ENCODE measurements around the gene TOP3A.
A peak's percentile ranks its signal among the peaks of the same experiment; 100 is the strongest.

Gene TOP3A

DNA sequence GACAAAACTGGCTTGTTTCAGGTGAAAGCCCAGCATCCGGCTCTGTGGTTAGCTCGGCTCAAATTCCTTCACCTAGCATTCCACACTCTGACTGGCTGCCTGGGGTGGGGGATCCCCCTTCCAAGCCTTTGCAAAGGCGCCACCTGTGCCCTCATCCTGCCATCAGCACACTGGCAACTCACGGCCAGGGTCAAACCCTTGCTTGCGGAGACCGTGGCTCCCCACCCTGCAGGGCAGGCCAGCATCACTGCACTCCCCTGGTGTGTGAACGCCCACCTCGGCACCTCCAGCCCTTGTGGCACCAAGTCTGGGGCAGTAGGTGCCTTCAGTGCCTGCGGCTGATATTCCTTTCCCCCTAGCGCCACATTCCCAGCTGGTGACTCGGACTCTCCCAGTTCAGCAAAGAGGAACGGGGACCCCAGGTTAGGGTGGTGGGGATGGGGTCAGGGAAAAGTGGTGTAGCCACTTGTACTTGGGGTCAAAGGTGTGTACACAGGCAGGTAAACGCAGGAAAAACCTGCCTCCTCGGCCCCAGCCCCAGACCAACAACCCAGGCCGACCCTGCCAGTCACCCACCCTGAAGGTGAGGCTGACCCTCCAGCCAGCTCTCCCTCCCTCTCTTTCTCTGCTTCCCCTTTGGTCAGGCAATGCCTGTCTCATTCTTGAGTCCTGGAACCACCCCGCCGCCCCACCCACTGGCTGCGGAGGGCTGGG is 57.4 kb downstream of the TOP3A start:
- H3K4me3 Mint-ChIP-seq, result peak overlapping the region; percentile 97
- peaks cover 42% of the 10 kb centered on the region for H3K4me1 Mint-ChIP-seq (ENCODE audit: low read depth)
- peak overlapping the region; percentile 86 for H3K27ac Mint-ChIP-seq
- H3K27me3 Mint-ChIP-seq, result no peaks in the 10 kb centered on the region
- no peaks in the 10 kb centered on the region for H3K9me3 Mint-ChIP-seq
- H3K36me3 Mint-ChIP-seq (ENCODE audit: low read depth), result peaks cover 22% of the 10 kb centered on the region

DNA sequence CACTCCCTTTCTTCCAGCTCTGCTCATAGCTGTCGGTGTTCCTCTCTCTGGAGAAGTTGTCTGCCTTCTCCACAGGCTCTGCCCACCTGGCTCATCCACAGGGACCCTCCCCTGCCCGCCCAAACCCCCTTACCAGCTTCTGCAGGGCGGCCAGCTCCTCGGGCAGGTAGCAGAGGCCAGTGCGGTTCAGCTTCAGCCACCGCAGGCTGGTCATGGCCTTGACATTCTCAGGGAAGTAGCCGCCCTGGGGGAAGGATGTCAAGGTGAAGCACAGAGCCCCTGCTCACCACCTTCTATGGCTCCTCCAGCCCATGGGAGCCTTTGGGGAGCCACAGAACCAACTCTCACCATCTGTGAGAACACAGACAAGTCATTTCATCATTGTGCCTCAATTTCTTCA is 58.0 kb downstream of the TOP3A start:
- H3K36me3 Mint-ChIP-seq (ENCODE audit: low read depth), result peaks cover 23% of the 10 kb centered on the region
- H3K27ac Mint-ChIP-seq, result peak overlapping the region; percentile 52
- H3K9me3 Mint-ChIP-seq, result no peaks in the 10 kb centered on the region
- no peaks in the 10 kb centered on the region for H3K27me3 Mint-ChIP-seq
- H3K4me1 Mint-ChIP-seq (ENCODE audit: low read depth), result peaks cover 38% of the 10 kb centered on the region
- peak overlapping the region; percentile 97 for H3K4me3 Mint-ChIP-seq

DNA sequence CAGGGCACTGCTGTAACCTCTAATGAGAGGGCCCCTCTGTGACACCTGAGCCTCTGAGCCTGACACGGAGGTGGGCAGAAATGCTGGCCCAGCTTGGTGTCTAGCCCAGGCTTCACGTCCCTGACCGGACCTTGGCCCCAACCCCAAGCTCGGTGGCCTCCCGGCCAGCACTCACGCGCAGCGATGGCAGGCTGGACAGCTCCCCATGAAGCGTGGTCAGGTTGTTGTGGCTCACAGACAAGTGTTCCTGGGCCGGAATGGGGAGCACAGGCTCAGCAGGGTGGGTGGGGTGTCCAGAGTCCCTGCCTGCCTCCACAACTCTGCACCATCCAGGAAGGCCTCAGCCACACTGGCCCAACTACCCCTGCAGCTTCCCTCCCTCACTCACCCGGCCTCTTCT is 58.4 kb downstream of the TOP3A start:
- Mint-ChIP-seq H3K9me3 (no peaks in the 10 kb centered on the region), H3K4me1 (ENCODE audit: low read depth) (peaks cover 34% of the 10 kb centered on the region), H3K27ac (no peak overlapping the region), H3K27me3 (no peaks in the 10 kb centered on the region), H3K4me3 (no peak overlapping the region), H3K36me3 (ENCODE audit: low read depth) (peaks cover 27% of the 10 kb centered on the region)

DNA sequence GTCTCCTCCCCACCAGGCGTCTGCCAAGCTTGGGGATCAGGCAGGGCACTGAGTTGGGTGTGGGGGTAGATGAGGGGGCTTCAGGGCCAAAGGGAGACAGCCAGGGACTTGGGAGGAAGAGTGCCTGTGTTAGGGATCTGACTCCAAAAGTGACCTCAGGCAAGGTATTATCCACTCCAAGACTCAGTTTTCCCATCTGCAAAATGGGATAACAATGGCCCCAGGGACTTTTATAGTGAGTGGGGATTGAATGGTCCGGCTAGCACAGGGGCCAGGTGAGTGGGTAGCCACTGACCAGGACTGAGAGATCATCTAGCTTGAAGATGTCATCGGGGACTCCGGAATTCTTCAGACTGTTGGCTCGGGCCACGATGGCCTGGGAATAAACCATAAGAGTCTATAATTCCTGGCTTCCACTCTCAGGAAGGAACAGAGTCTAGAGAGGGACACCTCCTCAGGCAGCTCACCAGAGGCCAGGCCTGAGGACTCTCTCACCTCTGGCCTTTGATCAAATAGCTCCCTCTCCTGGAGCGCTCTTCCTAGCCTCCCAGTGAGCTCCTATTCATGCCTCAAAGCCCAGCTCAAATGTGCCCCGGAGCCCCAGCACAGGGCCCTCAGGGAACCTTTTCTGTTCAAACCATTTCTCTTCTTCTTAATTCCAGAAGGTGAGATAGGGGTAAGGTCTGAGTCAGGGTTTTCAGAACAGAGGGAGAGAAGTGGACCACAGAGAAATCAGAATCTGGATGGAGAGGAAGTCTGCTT is 59.7 kb downstream of the TOP3A start:
- Mint-ChIP-seq H3K9me3 (no peaks in the 10 kb centered on the region), H3K27me3 (no peaks in the 10 kb centered on the region), H3K4me1 (ENCODE audit: low read depth) (peaks cover 30% of the 10 kb centered on the region), H3K27ac (no peak overlapping the region), H3K36me3 (ENCODE audit: low read depth) (peaks cover 36% of the 10 kb centered on the region), H3K4me3 (no peak overlapping the region)

DNA sequence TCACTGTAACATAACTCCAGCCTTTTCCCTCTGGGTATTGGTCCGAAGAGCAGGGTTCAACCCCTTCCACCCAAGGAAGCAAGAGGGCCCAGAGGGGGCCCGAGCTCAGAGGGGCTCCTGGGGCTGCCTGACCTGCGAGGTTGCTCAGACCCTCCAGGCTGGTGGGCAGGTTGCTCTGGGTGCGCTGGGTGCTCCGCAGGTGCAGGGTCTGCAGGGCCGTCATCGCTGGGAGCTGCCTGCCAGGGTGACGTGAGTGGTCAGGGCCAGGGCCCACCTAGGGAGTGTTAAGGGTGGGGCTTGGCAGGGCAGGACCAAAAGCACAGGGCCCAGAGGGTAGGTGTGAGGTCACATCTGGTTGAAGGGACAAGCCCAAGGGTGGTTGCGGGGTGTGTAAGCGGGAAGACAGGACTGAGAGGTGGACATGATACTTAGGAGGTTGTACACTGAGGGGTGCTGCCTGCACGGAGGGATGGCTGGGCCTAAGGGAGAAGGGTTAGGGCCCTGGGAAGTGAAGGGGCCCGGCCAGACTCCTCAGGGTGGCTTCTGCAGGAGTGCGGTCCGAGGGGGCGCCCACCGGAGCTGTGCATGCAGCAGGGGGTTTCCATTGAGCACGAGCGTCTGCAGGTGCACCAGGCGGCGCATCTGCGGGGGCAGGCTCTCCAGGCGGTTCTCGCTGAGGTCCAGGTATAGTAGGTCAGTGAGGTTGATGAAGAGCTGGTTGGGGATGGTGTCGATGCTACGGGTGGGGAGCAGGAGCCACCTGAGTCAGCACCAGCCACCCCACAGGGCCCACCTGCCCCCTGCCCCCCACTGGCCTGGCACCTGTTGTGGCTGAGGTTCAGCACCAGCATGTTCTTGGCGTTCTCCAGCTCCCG is 60.6 kb downstream of the TOP3A start:
- Mint-ChIP-seq H3K4me1 (ENCODE audit: low read depth) (peaks cover 23% of the 10 kb centered on the region), H3K27me3 (no peaks in the 10 kb centered on the region), H3K4me3 (no peak overlapping the region), H3K9me3 (no peaks in the 10 kb centered on the region), H3K36me3 (ENCODE audit: low read depth) (peaks cover 37% of the 10 kb centered on the region), H3K27ac (no peak overlapping the region)

DNA sequence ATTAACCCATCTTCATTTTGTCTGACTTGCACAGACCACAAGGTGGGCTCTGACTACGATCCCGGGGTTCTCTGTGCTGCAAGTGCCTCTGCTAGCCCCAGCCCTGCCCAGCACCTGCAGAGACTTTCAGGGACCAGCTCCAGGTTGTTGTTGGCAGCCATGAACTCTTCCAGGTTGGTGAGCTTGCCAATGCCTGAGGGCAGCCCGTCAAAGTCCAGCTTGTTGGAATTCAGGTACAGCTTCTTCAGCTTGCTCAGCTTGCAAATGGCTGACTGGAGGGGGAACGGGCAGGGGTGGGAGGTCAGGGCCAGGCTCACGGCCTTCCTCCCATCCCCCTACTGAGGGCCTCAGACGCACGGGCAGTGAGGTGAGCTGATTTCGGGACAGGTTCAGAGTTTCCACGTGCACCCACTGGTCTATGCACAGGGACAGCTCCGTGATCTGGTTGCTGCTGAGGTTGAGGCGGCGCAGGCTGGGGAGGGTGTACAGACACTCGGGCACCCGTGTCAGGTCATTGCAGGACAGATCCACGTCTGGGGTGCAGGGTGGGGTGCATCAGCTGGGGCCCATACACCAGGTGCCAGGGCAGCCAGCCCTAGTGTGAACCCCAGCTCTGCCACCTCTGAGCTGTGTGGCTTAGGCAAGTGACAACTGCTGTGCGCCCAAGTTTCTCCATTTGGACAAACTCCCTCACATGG is 61.5 kb downstream of the TOP3A start:
- no peak overlapping the region for H3K27ac Mint-ChIP-seq
- peaks cover 23% of the 10 kb centered on the region for H3K4me1 Mint-ChIP-seq (ENCODE audit: low read depth)
- no peak overlapping the region for H3K4me3 Mint-ChIP-seq
- H3K9me3 Mint-ChIP-seq, result no peaks in the 10 kb centered on the region
- peaks cover 39% of the 10 kb centered on the region for H3K36me3 Mint-ChIP-seq (ENCODE audit: low read depth)
- H3K27me3 Mint-ChIP-seq, result no peaks in the 10 kb centered on the region

DNA sequence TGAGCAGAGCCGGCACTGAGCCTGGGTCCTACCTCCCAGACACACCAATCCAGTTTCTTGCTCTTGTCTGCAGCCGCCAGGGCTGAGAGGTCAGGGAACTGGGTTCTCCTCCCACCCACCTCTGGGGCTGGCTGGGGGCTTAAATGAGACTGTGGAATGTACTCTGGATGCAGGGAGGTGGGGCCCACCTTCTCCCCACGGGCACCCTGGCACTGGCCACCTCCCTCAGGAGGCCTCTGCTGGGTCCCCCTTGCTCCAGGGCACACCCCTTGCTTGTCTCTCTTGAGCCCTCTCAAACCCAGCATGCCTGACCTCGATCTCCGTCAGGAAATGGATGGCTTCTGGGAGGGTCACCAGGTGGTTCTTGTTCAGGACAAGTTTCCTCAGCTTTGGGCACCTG is 62.6 kb downstream of the TOP3A start:
- H3K27ac Mint-ChIP-seq, result no peak overlapping the region
- no peaks in the 10 kb centered on the region for H3K27me3 Mint-ChIP-seq
- peaks cover 45% of the 10 kb centered on the region for H3K36me3 Mint-ChIP-seq (ENCODE audit: low read depth)

DNA sequence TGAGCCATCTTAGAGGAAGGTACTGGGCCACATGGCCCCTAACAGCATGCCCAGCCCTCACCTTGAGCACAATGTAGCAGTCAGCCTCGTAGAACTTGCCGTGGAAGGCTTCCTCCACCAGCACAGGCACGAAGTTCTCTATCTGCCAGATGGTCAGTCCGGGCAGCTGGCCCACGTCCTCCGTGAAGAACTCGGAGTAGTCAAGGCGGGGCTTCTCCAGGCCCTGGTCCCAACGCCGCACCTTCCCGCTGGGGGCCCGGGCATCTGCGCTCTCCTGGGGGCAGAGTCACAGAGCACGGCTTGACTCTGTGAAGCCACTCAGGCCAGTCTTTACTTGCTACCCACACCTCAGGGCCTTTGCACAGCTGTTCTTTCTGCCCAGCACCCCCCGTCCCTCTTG is 63.6 kb downstream of the TOP3A start:
- Mint-ChIP-seq H3K27me3 (no peaks in the 10 kb centered on the region), H3K4me3 (no peak overlapping the region), H3K27ac (no peak overlapping the region), H3K9me3 (no peaks in the 10 kb centered on the region), H3K4me1 (ENCODE audit: low read depth) (peaks cover 6% of the 10 kb centered on the region), H3K36me3 (ENCODE audit: low read depth) (peaks cover 47% of the 10 kb centered on the region)

More for the DNA sequence above, 62.6 kb downstream of the TOP3A start:
- no peaks in the 10 kb centered on the region for H3K9me3 Mint-ChIP-seq
- H3K4me1 Mint-ChIP-seq (ENCODE audit: low read depth), result peaks cover 15% of the 10 kb centered on the region
- no peak overlapping the region for H3K4me3 Mint-ChIP-seq

DNA sequence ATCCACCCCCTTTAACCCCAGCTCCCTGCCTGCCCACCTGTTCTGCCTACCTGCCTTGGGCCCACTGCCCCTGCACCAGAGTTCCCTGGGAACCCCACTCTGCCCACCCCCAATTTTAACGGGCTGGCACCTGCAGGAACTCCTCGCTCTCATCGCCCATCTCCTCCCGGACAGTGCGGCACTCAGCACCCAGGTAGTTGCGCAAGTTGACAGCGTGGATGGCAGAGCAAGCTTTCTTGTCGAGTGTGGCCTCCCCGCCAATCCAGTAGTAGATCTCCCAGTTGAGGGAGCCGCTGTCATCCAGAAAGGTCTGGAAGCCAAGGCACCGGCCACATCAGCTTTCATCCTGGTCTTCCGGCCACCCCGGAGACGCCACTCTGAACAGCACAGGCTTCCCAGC is 64.1 kb downstream of the TOP3A start:
- no peak overlapping the region for H3K27ac Mint-ChIP-seq
- no peaks in the 10 kb centered on the region for H3K27me3 Mint-ChIP-seq
- peaks cover 42% of the 10 kb centered on the region for H3K36me3 Mint-ChIP-seq (ENCODE audit: low read depth)
- H3K4me1 Mint-ChIP-seq (ENCODE audit: low read depth), result peaks cover 3% of the 10 kb centered on the region
- H3K9me3 Mint-ChIP-seq, result no peaks in the 10 kb centered on the region
- no peak overlapping the region for H3K4me3 Mint-ChIP-seq

DNA sequence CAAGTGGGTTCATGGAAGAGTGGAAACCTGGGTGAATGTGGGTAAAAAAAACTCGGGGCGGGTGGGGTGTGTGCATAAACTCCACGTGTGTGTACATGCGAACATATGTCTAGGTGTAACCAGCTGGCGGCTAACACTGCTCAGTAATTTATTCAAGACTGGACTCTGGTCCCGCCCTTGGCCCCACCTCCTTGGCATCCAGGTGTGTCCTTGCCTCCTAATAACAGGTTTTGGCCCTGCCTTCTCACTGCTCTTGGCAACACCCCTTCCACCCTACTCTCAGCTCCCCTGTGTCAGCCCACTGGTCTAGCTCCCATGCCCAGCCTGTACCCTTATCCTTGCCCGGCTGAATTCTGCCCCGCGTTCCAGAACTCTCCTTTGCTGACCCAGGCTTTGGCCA is 64.5 kb downstream of the TOP3A start:
- Mint-ChIP-seq H3K9me3 (no peaks in the 10 kb centered on the region), H3K4me3 (no peak overlapping the region), H3K27ac (no peak overlapping the region), H3K4me1 (ENCODE audit: low read depth) (peaks cover 2% of the 10 kb centered on the region), H3K36me3 (ENCODE audit: low read depth) (peaks cover 41% of the 10 kb centered on the region), H3K27me3 (no peaks in the 10 kb centered on the region)

DNA sequence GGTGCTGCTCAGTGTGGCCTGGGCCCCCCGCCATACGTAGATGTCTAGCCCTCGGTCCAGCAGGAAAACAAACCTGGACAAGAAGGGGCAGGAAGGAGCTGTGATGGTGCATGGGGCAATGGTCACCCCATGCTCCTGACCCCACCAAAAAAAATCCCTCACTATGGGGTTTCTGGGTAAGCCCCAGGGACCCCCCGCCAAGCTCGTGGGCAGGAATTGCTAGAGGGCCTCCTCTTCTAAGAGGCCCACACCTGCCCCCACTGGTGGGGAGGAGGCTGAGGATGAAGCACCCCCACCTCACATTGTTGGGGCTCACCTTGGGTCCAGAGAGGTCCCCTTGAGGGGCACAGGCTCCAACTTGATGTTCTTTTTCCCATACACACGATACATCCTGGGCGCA is 66.0 kb downstream of the TOP3A start:
- Mint-ChIP-seq H3K4me3 (no peak overlapping the region), H3K9me3 (no peaks in the 10 kb centered on the region), H3K36me3 (ENCODE audit: low read depth) (peaks cover 39% of the 10 kb centered on the region), H3K27me3 (no peaks in the 10 kb centered on the region), H3K27ac (no peak overlapping the region), H3K4me1 (ENCODE audit: low read depth) (no peaks in the 10 kb centered on the region)

DNA sequence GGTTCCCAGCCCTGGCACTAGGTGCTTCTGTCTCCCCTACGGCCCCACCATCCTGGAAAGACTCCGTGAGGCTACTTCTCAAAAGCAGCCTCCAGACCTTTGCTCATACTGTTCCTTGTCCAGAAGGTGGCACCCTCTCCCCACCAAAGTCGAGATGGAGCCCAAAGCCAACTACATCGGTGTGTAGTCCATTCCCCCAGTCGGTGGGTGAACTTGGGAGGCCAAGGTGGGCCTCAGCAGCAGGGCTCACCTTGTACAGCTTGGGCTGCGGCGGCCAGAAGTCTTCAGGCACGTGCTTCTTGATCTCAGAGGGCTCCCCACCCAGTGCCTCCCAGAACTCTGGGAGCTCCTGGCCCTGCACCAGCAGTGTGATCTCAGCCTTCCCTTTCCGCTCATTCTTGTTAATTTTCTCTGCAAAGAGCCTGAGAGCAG is 66.5 kb downstream of the TOP3A start:
- Mint-ChIP-seq H3K4me3 (no peak overlapping the region), H3K9me3 (no peaks in the 10 kb centered on the region), H3K27ac (no peak overlapping the region), H3K36me3 (ENCODE audit: low read depth) (peaks cover 35% of the 10 kb centered on the region), H3K4me1 (ENCODE audit: low read depth) (no peaks in the 10 kb centered on the region), H3K27me3 (no peaks in the 10 kb centered on the region)

DNA sequence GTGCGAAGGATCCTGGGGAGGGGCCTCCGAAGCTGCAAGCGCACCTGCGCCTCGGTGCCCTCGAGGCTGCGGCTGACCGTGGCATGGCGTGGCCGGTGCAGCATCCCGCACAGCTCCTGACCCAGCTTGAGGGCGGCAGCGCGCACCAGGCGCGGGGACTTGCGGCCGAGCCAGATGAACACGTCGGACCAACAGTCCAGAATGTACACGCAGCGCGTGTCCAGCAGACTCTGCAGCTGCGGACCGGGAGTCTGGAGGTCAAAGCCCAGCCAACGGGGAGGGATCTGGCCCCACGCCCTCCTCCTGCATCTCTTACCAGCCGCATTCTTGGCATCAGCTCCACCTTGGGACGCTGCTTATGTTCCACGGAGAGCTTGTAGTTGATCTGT is 67.2 kb downstream of the TOP3A start:
- Mint-ChIP-seq H3K27ac (no peak overlapping the region), H3K4me3 (no peak overlapping the region), H3K4me1 (ENCODE audit: low read depth) (no peaks in the 10 kb centered on the region), H3K36me3 (ENCODE audit: low read depth) (peaks cover 29% of the 10 kb centered on the region), H3K27me3 (no peaks in the 10 kb centered on the region), H3K9me3 (no peaks in the 10 kb centered on the region)

DNA sequence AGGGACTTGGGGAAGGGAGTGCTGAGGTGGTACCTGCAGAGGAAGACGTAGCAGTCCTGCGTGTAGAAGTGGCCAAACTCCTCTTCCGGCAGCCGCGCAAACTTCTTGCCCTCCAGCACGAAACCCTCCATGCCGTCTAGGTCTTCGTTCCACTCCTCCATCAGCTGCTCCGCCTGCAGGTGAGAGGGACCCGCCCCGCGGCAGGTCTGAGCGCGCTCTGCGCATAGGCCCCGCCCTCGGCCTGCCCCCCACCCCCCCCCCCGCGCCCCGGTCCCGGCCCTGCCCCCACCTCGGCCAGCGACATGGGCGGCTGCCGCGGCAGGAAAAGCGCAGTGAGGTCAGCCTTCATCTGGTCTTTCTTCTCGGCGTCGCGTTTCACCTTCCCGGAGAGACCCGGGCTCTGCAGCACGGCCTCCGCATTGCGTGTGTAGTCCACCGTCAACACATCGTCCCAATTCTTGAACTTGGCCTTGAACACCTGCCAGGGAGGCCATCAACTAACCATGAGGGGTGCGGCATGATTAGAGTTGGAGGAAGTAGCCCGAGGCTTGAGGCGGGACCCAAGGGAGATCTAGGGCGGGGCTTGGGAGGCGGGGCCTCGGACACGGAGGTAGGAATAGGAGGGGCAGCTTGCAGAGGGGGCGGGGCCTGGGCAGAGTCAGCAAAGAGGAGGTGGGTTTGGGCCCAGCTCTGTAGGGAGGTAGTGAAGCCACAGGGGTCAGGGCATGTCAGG is 67.7 kb downstream of the TOP3A start:
- H3K36me3 Mint-ChIP-seq (ENCODE audit: low read depth), result peaks cover 29% of the 10 kb centered on the region
- no peak overlapping the region for H3K4me3 Mint-ChIP-seq
- H3K27ac Mint-ChIP-seq, result no peak overlapping the region

More for the DNA sequence above, 67.7 kb downstream of the TOP3A start:
- no peaks in the 10 kb centered on the region for H3K4me1 Mint-ChIP-seq (ENCODE audit: low read depth)
- no peaks in the 10 kb centered on the region for H3K27me3 Mint-ChIP-seq
- no peaks in the 10 kb centered on the region for H3K9me3 Mint-ChIP-seq

Measured in stimulated activated naive CD8-positive, alpha-beta T cell treated with anti-CD3 and anti-CD28 coated beads, Interleukin-15, Interleukin-2, amounts not matched to agents 100 ng/mL and 50 ng/mL, for 24 hours (primary cell).